Measurements from ENCODE around the gene TOR1B.

The TOR1B gene

GRCh38 chr9:129811967-129812363 lies 9.0 kb downstream of the TOR1B start (continued):
- 0 out of 2 replicates have a peak, but pooled peaks have one; percentile 16 for TF ChIP-seq ZNF600 (tag by site-specific recombination; IDR thresholded peaks at IDR 0.05)
- no peak for TF ChIP-seq ZNF23 (tag by site-specific recombination; IDR thresholded peaks at IDR 0.05; ENCODE audit: borderline replicate concordance)
- TF ChIP-seq ZNF146 (tag by site-specific recombination; IDR thresholded peaks at IDR 0.05), result no peak
- TF ChIP-seq ZNF398 (tag by site-specific recombination; IDR thresholded peaks at IDR 0.05), result no peak
- no peak for TF ChIP-seq ZNF133 (tag by site-specific recombination; IDR thresholded peaks at IDR 0.05)
- no peak for TF ChIP-seq AEBP2 (tag by site-specific recombination; IDR thresholded peaks at IDR 0.05; ENCODE audit: borderline replicate concordance)
- TF ChIP-seq EGR2 (tag by site-specific recombination; IDR thresholded peaks at IDR 0.05; ENCODE audit: low read depth), result peak; percentile 40
- no peak for TF ChIP-seq ZBTB20 (tag by site-specific recombination; IDR thresholded peaks at IDR 0.05)
- no peak for TF ChIP-seq SCRT2 (tag by site-specific recombination; IDR thresholded peaks at IDR 0.05)
- TF ChIP-seq ZNF610 (tag by site-specific recombination; IDR thresholded peaks at IDR 0.05; ENCODE audit: borderline replicate concordance), result no peak

- no peaks in the 10 kb centered on the region for H3K4me1 ChIP-seq (ENCODE audit: control insufficient read depth, insufficient read depth, low read length)
- H3K36me3 ChIP-seq (ENCODE audit: control insufficient read depth in 2 of 2, insufficient read depth in 1 of 2, low read length in 2 of 2), result peaks cover 11 to 89% of the 10 kb centered on the region in 2 experiments; a peak in 2 of 3 replicates
- TF ChIP-seq ZNF175 (tag by site-specific recombination; IDR thresholded peaks at IDR 0.05), result no peak
- no peak for TF ChIP-seq MYNN (tag by site-specific recombination; IDR thresholded peaks at IDR 0.05; ENCODE audit: borderline replicate concordance)
- no peak; the same call in 1 of the 2 replicates for TF ChIP-seq ZIC2 (tag by site-specific recombination; IDR thresholded peaks at IDR 0.05)
- no peak for TF ChIP-seq ZNF830 (tag by site-specific recombination; IDR thresholded peaks at IDR 0.05; ENCODE audit: low read depth)
- no peak for TF ChIP-seq ZNF692 (tag by site-specific recombination; IDR thresholded peaks at IDR 0.05)
- no peak for TF ChIP-seq ZNF398 (tag by site-specific recombination; IDR thresholded peaks at IDR 0.05)
- no peak for TF ChIP-seq ZNF404 (tag by site-specific recombination; IDR thresholded peaks at IDR 0.05)
- POLR2A ChIA-PET, result interaction anchor here (0.7 to 3.0 kb wide), 5 partner anchors 9 to 22 kb away, joined by 3 to 12 read pairs (median 10); partner anchors contain the start of genes C9orf78, TOR1A and USP20
- CTCF ChIA-PET, result interaction anchor here (0.6 to 1.4 kb wide), 3 partner anchors 22 to 227 kb away, joined by 3 to 4 read pairs (median 3); no protein-coding TSS in a partner anchor
- H3K27ac ChIP-seq (ENCODE audit: extremely low read depth, low read depth, low read length), result no peak overlapping the region
- H3K4me3 ChIP-seq (ENCODE audit: low read depth, low read length), result no peak overlapping the region
- H3K9me3 ChIP-seq (ENCODE audit: control insufficient read depth, insufficient read depth, low read depth, low read length), result no peaks in the 10 kb centered on the region
Observed at GRCh38 chr9:129812385-129812784, 9.4 kb downstream of the TOR1B start.

GRCh38 chr9:129813661-129814060 lies 10.7 kb downstream of the TOR1B start:
- no peak for TF ChIP-seq ZNF626 (tag by site-specific recombination; IDR thresholded peaks at IDR 0.05)
- TF ChIP-seq ZBTB49 (tag by site-specific recombination; IDR thresholded peaks at IDR 0.05; ENCODE audit: low read depth), result no peak
- no peak for TF ChIP-seq ZNF501 (tag by site-specific recombination; IDR thresholded peaks at IDR 0.05)
- peak; percentile 79 for TF ChIP-seq GLIS1 (tag by site-specific recombination; IDR thresholded peaks at IDR 0.05)
- TF ChIP-seq ZNF302 (tag by site-specific recombination; IDR thresholded peaks at IDR 0.05; ENCODE audit: low read depth), result no peak
- 0 out of 2 replicates have a peak, but pooled peaks have one; percentile 5 for TF ChIP-seq PRDM1 (tag by site-specific recombination; IDR thresholded peaks at IDR 0.05)
- Histone ChIP-seq H3K9me3 (ENCODE audit: control insufficient read depth, insufficient read depth, low read depth, low read length) (no peaks in the 10 kb centered on the region), H3K4me1 (ENCODE audit: control insufficient read depth, insufficient read depth, low read length) (no peaks in the 10 kb centered on the region), H3K27ac (ENCODE audit: extremely low read depth, low read depth, low read length) (no peak overlapping the region), H3K36me3 (ENCODE audit: control insufficient read depth in 2 of 2, insufficient read depth in 1 of 2, low read length in 2 of 2) (peaks cover 14 to 93% of the 10 kb centered on the region in 2 experiments), H3K4me3 (ENCODE audit: low read depth, low read length) (no peak overlapping the region)
- POLR2A ChIA-PET, result interaction anchor here (1.7 to 1.8 kb wide), 2 partner anchors 9 to 10 kb away, joined by 8 to 10 read pairs; partner anchors contain the start of genes TOR1A and TOR1B
- CTCF ChIA-PET, result interaction anchor here (0.6 kb wide), 1 partner anchor 485 kb away, joined by 3 read pairs; no protein-coding TSS in a partner anchor
